Measurements from ENCODE around the gene CCDC142.

The CCDC142 gene

GRCh38 chr2:74514368-74515270 is 31.8 kb upstream of the CCDC142 start, which contains the start of gene TLX2:
TSS of gene TLX2 (plus strand) at chr2:74514450. CDS start at chr2:74514807, 357 bp downstream.
- no peak for DNase-seq

- peak in 1 of 4 experiments; percentile 13 for DNase-seq
These were observed 31.0 kb upstream of the CCDC142 start for GRCh38 chr2:74513605-74514367.

GRCh38 chr2:74512744-74513604 is 30.2 kb upstream of the CCDC142 start:
- no peak for DNase-seq

DNA sequence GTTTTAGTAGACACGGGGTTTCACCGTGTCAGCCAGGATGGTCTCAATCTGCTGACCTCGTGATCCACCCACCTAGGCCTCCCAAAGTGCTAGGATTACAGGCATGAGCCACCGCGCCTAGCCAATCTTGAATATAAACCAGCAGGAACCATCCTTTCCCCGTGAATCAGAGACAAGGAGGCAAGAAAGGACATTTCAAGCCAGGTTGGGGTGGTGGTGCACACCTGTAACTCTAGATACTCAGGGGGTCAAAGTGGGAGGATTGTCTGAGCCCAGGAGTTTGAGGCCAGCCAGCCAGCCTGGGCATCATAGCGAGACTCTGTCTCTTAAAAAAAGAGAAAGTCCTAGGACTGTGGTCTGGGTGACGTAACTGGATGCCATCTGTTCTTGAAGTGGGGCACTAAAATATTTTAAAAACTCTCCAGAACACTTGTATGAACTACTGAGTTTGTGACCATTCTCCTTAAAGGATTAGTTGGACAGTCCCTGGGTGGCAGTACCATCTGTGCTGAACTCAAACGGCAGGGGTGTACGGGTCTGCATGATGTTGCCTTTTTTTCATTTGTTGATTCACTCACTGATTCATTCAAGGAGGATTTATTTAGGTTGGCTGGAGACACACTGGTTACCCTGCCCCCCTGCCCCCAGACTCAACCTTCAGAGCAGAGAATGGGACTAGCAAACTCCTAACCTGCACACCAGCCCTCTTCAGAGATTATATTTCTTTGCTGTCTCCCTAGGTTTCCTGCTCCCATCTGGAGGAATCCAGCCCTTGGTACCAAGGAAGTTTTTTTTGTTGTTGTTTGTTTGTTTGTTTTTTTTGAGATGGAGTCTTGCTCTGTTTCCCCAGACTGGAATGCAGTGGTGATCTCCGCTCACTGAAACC is 28.5 kb upstream of the CCDC142 start:
- DNase-seq: no peak

DNA sequence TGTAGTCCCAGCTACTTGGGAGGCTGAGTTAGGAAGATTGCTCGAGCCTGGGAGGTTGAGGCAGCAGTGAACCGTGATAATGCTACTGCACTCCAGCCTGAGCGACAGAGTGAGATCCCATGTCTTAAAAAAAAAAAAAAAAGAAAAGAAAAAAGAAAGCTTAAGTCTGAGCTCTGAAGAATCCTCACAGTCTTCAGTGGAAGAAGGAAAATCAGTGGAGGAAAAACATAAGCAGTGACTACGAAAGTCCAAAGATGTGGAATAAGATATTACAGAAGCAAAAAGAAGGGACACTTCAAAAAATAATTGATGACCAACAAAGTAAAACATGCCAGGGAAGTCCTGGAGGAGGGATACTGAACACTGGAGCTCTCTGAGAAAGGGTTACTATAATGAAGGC is 27.5 kb upstream of the CCDC142 start:
- DNase-seq: no peak

DNA sequence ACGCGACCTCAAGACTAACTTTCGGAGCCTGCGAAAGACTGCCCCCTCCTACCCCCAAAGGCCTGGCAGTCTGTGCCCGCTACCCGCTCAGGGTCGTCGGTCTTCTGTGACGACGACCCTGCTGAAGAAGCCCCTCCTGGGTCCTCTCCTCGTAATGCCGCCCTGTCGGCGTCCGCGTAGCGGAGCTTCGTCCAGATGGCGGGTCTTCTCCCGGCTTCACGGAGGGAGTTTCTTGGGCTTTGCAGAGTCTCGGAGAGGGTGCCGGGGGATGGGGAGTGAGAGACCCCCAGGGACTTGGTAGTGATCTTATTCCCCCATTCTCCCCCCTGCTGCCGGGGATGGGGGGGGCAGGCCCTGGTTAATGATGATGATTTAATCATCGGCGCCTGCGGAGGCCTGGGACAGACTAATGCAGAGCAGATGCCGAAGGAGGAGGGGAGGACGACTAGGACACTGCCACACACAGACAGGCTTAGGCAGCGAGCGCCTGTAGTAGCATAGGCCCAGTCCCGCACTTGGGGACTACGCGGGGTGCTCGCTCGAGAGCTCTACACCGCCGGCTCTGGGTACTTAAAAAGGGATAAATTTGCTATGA is 25.2 kb upstream of the CCDC142 start:
- no peak for DNase-seq

DNA sequence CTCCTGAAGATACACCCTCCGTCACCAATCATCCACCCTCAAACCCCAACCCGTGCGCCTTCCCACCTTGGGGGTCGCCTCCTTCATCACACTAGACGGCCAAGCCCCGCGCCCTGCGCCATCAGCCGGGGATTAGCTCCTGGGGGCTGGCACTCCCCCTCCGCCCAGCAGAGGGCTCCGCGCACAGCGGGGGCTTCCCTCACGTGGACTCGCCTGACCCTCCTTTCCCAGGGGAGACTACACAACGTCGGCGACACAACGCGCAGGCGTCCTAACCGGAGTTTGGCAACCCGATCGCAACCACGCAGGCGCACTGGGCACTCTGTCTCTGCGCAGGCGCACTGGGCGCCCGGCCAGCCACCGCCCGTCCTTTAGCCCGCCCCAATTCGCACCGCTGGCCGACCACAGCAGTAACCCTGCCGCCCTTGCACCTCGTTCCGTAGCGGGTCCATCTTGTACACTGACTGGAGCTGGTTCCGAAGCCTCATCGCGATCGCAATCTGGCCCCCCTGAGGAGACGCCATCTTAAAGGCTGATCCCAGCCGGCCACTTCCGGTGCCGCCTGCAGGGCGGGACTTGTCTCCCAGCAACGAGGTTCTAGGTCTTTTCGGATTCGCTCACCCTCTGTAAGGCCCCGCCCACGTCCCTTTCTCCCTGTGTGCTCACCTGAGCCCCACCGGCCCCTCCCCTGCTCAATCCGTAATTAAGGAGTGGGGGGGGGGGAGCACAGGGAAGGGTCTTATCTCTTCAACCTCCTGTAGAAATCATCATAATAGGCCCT is 24.5 kb upstream of the CCDC142 start, which contains the start of gene PCGF1:
PCGF1 (minus strand) TSS at position 551 of the 781 bp plus-strand sequence; CDS start at position 524, 27 bp downstream.
- DNase-seq: peak; percentile 94 to 99 (median 98)

DNA sequence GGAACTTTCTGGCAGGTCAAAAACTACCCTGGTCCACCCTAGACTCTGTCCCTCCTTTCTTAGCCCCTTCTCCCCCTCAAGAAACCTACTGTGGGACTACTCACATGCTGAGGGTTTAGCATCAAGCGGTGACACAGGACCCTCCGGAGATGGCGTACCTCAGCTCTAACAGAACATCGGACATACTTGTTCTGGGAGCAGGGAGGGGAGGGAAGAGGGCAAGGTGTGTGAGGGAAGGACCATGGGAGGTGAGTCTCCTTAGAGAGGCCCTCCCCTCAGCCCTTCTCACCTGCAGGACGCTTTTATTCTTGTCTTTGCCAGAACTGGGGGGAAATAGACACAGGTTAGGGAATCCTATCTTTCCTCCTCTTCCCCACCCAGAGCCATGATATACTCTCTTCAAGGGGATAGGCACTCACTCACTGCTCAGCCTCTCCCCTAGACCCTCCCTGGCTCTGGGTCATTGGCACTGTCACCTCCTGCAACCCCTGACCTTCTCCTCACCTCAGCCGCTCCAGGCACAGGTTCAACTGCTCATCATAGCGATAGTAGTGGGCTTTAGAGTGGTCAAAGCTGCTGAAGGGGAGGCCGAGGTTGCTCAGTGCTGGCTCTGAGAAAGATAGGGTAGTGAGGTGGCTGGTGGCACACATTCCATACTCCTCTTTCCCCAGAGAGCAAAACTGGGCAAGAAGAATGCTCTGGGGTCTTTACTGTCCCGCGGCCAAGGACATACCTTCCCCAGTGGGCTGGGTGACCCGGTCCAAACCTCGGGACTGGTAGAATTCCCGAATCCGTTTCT is 22.8 kb upstream of the CCDC142 start:
- no peak for DNase-seq

GRCh38 chr2:74504591-74504990 is 21.8 kb upstream of the CCDC142 start:
- DNase-seq: no peak

GRCh38 chr2:74503506-74504475 is 21.0 kb upstream of the CCDC142 start:
- DNase-seq: no peak

- DNase-seq: peak in 1 of 4 experiments; percentile 6
These were observed 20.1 kb upstream of the CCDC142 start for GRCh38 chr2:74502720-74503505.

GRCh38 chr2:74502147-74502719 is 19.4 kb upstream of the CCDC142 start:
- DNase-seq: no peak

GRCh38 chr2:74501335-74502071 is 18.7 kb upstream of the CCDC142 start:
- DNase-seq: no peak

DNA sequence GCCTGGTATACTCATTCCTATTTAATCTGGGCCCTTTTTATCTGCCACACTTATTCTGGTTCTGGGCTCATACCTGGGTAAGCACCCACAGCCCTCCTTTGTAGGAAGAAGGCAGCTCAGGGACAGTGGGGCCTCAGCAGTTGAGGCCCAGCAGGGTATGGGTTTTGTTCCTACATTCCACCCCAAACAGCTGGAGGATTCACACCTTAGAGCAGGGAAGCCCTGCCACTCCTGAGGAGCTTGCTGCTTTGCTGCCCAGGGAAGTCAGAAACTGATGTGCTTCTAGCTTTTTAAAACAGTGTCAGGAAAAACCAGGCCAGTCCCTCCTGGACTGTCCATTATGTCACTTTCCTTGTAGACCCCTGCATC is 17.8 kb upstream of the CCDC142 start:
- no peak for DNase-seq

DNA sequence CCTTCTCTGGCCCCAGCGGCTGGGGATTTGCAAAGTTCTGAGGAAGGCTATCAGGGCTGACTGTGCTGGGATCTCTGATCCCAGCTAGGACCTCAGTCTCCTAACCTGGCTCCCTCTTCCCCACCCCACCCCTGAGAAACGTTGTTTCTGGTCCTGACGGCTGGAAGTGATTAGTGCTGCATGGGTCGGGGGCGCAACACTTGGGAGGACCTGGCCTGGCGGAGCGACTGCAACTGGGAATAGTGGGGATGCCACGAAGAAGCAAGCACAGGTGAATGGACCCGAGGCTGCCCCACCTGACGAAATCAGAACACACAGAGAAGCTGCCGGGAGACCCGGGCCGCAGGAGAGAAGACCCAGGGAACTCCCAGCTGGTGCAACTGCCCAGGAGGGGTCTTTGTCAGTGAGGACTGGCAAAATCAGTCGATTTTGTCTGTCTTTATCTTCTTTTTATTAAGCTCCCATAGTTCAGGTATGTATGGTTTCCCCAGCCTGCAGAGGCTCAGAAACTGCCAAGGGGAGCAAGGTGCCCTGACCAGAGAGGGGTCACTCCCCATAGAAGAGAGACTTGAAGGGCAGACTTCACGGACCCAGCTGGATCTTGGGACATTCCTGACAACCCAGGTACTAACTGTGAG is 17.3 kb upstream of the CCDC142 start:
- DNase-seq: no peak

Measured in activated naive CD4-positive, alpha-beta T cell (primary cell).